HL-60 (cell line): ENCODE measurements around the gene CNIH3.

ENCODE experiments used
- DNase-seq, 2 experiments: peaks; one replicate each; pipeline ENCODE4 v3.0.0-alpha.2; 2010 to 2020; ENCODE audit warnings: low read depth in 1 of 2, low spot score in 1 of 2
- H3K27ac ChIP-seq: fragments of 250-450 bp; sonication (Bioruptor Pico); replicated peaks from 2 replicates; pipeline ENCODE4 v1.5.1; 2020; ENCODE audit warnings: mild to moderate bottlenecking, moderate library complexity
- H3K27me3 ChIP-seq: fragments of 250-450 bp; sonication (Bioruptor Pico); 2 replicates; pipeline ENCODE4 v1.5.1; 2021; ENCODE audit warnings: mild to moderate bottlenecking, moderate library complexity; ENCODE audit not compliant: insufficient read depth, poor library complexity, severe bottlenecking
- H3K4me3 ChIP-seq: replicated peaks from 2 replicates; pipeline ENCODE4 v1.5.1; 2011; ENCODE audit warnings: mild to moderate bottlenecking, control low read depth, low read length; ENCODE audit not compliant: insufficient read depth
- CTCF ChIP-seq: IDR thresholded peaks from one replicate; pipeline ENCODE4 v1.5.1; 2011; ENCODE audit warnings: low read length, control low read depth, inconsistent platforms; ENCODE audit not compliant: insufficient read depth
- GABPA ChIP-seq: IDR thresholded peaks from 2 replicates; pipeline ENCODE4 v1.6.1; 2012; ENCODE audit warnings: low read depth
- POLR2AphosphoS5 ChIP-seq: IDR thresholded peaks from 2 replicates; pipeline ENCODE4 v1.6.1; 2012; ENCODE audit warnings: low read depth
- REST ChIP-seq: IDR thresholded peaks from 2 replicates; pipeline ENCODE4 v1.6.1; 2012; ENCODE audit warnings: low read depth; ENCODE audit not compliant: insufficient replicate concordance
- SPI1 ChIP-seq: IDR thresholded peaks from 2 replicates; pipeline ENCODE4 v1.6.1; 2012; ENCODE audit warnings: low read depth, mild to moderate bottlenecking, borderline replicate concordance

The CNIH3 gene

GRCh38 chr1:224629965-224630364 lies 13.8 kb downstream of the CNIH3 start:
- Histone ChIP-seq H3K27me3 (no peaks in the 10 kb centered on the region), H3K4me3 (no peak overlapping the region), H3K27ac (no peak overlapping the region)
- TF ChIP-seq CTCF (no peak), POLR2AphosphoS5 (no peak), REST (no peak), SPI1 (no peak), GABPA (no peak)
- no peak for DNase-seq

GRCh38 chr1:224631462-224632115 lies 15.5 kb downstream of the CNIH3 start:
- Histone ChIP-seq H3K27ac (no peak overlapping the region), H3K4me3 (no peak overlapping the region), H3K27me3 (no peaks in the 10 kb centered on the region)
- TF ChIP-seq CTCF (no peak), POLR2AphosphoS5 (no peak), GABPA (no peak)
- DNase-seq, result no peak

GRCh38 chr1:224632381-224632871 lies 16.3 kb downstream of the CNIH3 start:
- no peaks in the 10 kb centered on the region for H3K27me3 ChIP-seq
- H3K4me3 ChIP-seq, result no peak overlapping the region
- DNase-seq, result no peak
- no peak for TF ChIP-seq REST
- TF ChIP-seq GABPA, result no peak
- TF ChIP-seq SPI1, result no peak
- TF ChIP-seq POLR2AphosphoS5, result no peak
- no peak for TF ChIP-seq CTCF
- H3K27ac ChIP-seq, result no peak overlapping the region

GRCh38 chr1:224632921-224633321 lies 16.8 kb downstream of the CNIH3 start:
- H3K27ac ChIP-seq, result no peak overlapping the region
- no peak for DNase-seq
- no peak for TF ChIP-seq CTCF
- TF ChIP-seq POLR2AphosphoS5, result no peak
- no peak for TF ChIP-seq GABPA
- TF ChIP-seq REST, result no peak
- no peaks in the 10 kb centered on the region for H3K27me3 ChIP-seq
- H3K4me3 ChIP-seq, result no peak overlapping the region
